A549 (cell line): ENCODE data around the gene TP73. TPM values are rescaled to one million over a fixed set of nuclear protein-coding genes. Genes with fewer than 3 reads are reported as not detected.

Source experiments
- ATAC-seq, 2 experiments: fragments of 200-7000 bp in 1 of 2; fragments of >200 bp in 1 of 2; cut with Nextera tagmentation in 1 of 2; cut with Tn5 transposase in 1 of 2; 3 replicates each; pipeline versions ENCODE4 v1.8.0 to v1.9.1; 2018 to 2020; ENCODE audit warnings: mild to moderate bottlenecking in 1 of 2, moderate library complexity in 1 of 2
- CTCF ChIA-PET: fragments of 300-600 bp; sonication (Branson Sonifier 250); formaldehyde crosslinking; extraction: SDS; loops from one replicate; lab custom pipeline; 2021; ENCODE audit warnings: antibody characterized with exemption, inconsistent platforms; lab: Yijun Ruan, JAX
- POLR2A ChIA-PET: fragments of 350-600 bp; formaldehyde crosslinking; extraction: SDS; loops from one replicate; lab custom pipeline; 2021; ENCODE audit warnings: antibody characterized with exemption, inconsistent platforms; lab: Yijun Ruan, JAX
- DNase-seq, 2 experiments: peaks; one replicate each; pipeline versions ENCODE4 v3.0.0 to v3.0.0-alpha.2; 2011 to 2016; ENCODE audit warnings: low read depth in 1 of 2, low spot score in 1 of 2
- FAIRE-seq: peaks from 2 replicates; lab custom pipeline; 2011; peaks lifted over from hg19 to GRCh38; lab: Jason Lieb, UNC
- H3K27ac ChIP-seq, 2 experiments: fragments of >200 bp; sonication (Bioruptor Twin); formaldehyde crosslinking; 3 replicates each; pipeline ENCODE4 v1.5.1; 2016 to 2017
- H3K4me1 ChIP-seq: fragments of >200 bp; sonication (Bioruptor Twin); formaldehyde crosslinking; 3 replicates; pipeline ENCODE4 v1.6.1; 2016
- H3K4me2 ChIP-seq: fragments of >200 bp; sonication (Bioruptor Twin); formaldehyde crosslinking; 3 replicates; pipeline ENCODE4 v1.6.1; 2016
- H3K4me3 ChIP-seq: fragments of >200 bp; sonication (Bioruptor Twin); formaldehyde crosslinking; 3 replicates; pipeline ENCODE4 v1.5.1; 2016
- H3K9me3 ChIP-seq: fragments of >200 bp; sonication (Bioruptor Twin); formaldehyde crosslinking; 3 replicates; pipeline ENCODE4 v1.6.1; 2016
- CBX2 ChIP-seq: fragments of 200-600 bp; sonication (generic); IDR thresholded peaks from 2 replicates; pipeline ENCODE4 v1.6.1; 2016; ENCODE audit warnings: low read depth, mild to moderate bottlenecking, borderline replicate concordance
- CHD4 ChIP-seq: fragments of 200-600 bp; sonication (generic); IDR thresholded peaks from 2 replicates; pipeline ENCODE4 v1.6.1; 2016; ENCODE audit warnings: antibody characterized with exemption, mild to moderate bottlenecking, borderline replicate concordance
- E2F6 ChIP-seq: IDR thresholded peaks from 2 replicates; pipeline ENCODE4 v1.6.1; 2012; ENCODE audit warnings: low read depth, borderline replicate concordance
- EHF ChIP-seq: fragments of 250-450 bp; sonication (Bioruptor Pico); IDR thresholded peaks from 2 replicates; pipeline ENCODE4 v1.5.0; 2020; ENCODE audit warnings: mild to moderate bottlenecking
- JUN ChIP-seq, 2 experiments: fragments of >200 bp; sonication (Bioruptor Twin); formaldehyde crosslinking; IDR thresholded peaks; 2 replicates in 1 of 2; 3 replicates in 1 of 2; pipeline ENCODE4 v1.6.1; 2016 to 2017
- JUNB ChIP-seq: fragments of >200 bp; sonication (Bioruptor Twin); formaldehyde crosslinking; IDR thresholded peaks from 2 replicates; pipeline ENCODE4 v1.6.1; 2016
- MAFK ChIP-seq: fragments of 450-650 bp; IDR thresholded peaks from 2 replicates; pipeline ENCODE4 v1.6.1; 2014; ENCODE audit not compliant: partially characterized antibody
- MAX ChIP-seq: IDR thresholded peaks from 2 replicates; pipeline ENCODE4 v1.6.1; 2012
- NFE2L2 ChIP-seq: fragments of 150-350 bp; conservative IDR thresholded peaks from 2 replicates; pipeline ENCODE4 v1.6.1; 2014; ENCODE audit warnings: low read length
- NPAS2 ChIP-seq: fragments of 250-450 bp; sonication (Bioruptor Pico); IDR thresholded peaks from 2 replicates; pipeline ENCODE4 v1.8.0; 2022; ENCODE audit warnings: mild to moderate bottlenecking, moderate library complexity, borderline replicate concordance
- PHF8 ChIP-seq: fragments of 200-600 bp; sonication (generic); IDR thresholded peaks from 2 replicates; pipeline ENCODE4 v1.6.1; 2016; ENCODE audit warnings: low read depth, mild to moderate bottlenecking, antibody characterized with exemption, moderate library complexity, borderline replicate concordance
- POLR2AphosphoS2 ChIP-seq: conservative IDR thresholded peaks from 2 replicates; pipeline ENCODE4 v1.6.1; 2012; ENCODE audit warnings: low read length, improper control_type of control experiment, inconsistent platforms
- RCOR1 ChIP-seq: fragments of 150-350 bp; IDR thresholded peaks from 2 replicates; pipeline ENCODE4 v1.6.1; 2014; ENCODE audit warnings: antibody characterized with exemption, low read length, low read depth
- REST ChIP-seq: fragments of 200-600 bp; sonication (generic); IDR thresholded peaks from 2 replicates; pipeline ENCODE4 v1.6.1; 2016; ENCODE audit warnings: antibody characterized with exemption, mild to moderate bottlenecking, moderate library complexity
- RFX5 ChIP-seq: fragments of 450-650 bp; IDR thresholded peaks from 2 replicates; pipeline ENCODE4 v1.7.1; 2014; ENCODE audit warnings: antibody characterized with exemption, mild to moderate bottlenecking, moderate library complexity
- TFCP2L1 ChIP-seq: fragments of 250-450 bp; sonication (Bioruptor Pico); IDR thresholded peaks from 2 replicates; pipeline ENCODE4 v1.5.0; 2021; ENCODE audit warnings: mild to moderate bottlenecking
- USF2 ChIP-seq: fragments of 450-650 bp; IDR thresholded peaks from 2 replicates; pipeline ENCODE4 v1.6.1; 2014; ENCODE audit warnings: antibody characterized with exemption
- WGBS: methylation state at CpG from one replicate; pipeline ENCODE4 v1.1.6; 2017; ENCODE audit errors: missing lambda C conversion rate; 5-methylcytosine and 5-hydroxymethylcytosine counted together
- polyA plus RNA-seq, 4 experiments: library from polyadenylated mRNA; depleted of rRNA in 3 of 4; stranded (reverse); fragments of >200 nt; fragmentation: RNase III in 1 of 4; extraction: RNeasy Plus Mini Kit Qiagen cat#74134 plus additional on column Dnase treatment in 1 of 4; gene quantifications; 2 replicates in 3 of 4; 3 replicates in 1 of 4; pipeline ENCODE4 v1.2.3, GENCODE V29; 2011 to 2017
- TF ChIP-seq, protein P1 (sequence below): fragments of 250-450 bp; sonication (Bioruptor Pico); IDR thresholded peaks from 2 replicates; pipeline ENCODE4 v1.5.0; 2020; ENCODE audit warnings: low read depth, mild to moderate bottlenecking, moderate library complexity
- TF ChIP-seq, protein P2 (sequence below): IDR thresholded peaks from 2 replicates; pipeline ENCODE4 v1.6.1; 2012
- TF ChIP-seq, protein P3 (sequence below): fragments of 150-350 bp; IDR thresholded peaks from 2 replicates; pipeline ENCODE4 v1.6.1; 2014; ENCODE audit warnings: low read depth, mild to moderate bottlenecking, low read length

TP73 gene
- polyA plus RNA-seq, 2 of the 4 experiments (the other 2 are of a cell fraction): 0.01 to 0.25 TPM

- ATAC-seq: no peak
- DNase-seq: no peak
- H3K4me3 ChIP-seq: no peak overlapping the region
- TF ChIP-seq PHF8 (no peak), NPAS2 (CRISPR knock-in tag) (no peak), MAFK (no peak), E2F6 (no peak), EHF (CRISPR knock-in tag) (no peak)
- TF ChIP-seq, all 56 proteins: peak for 0
- Histone ChIP-seq H3K27ac (no peak overlapping the region), H3K9me3 (no peaks in the 10 kb centered on the region), H3K4me1 (no peaks in the 10 kb centered on the region), H3K4me2 (no peak overlapping the region)
- ChIA-PET CTCF (interaction anchor here (0.6 kb wide), 1 partner anchor 37 kb away, joined by 3 read pairs; no protein-coding TSS in a partner anchor), POLR2A (no interaction called here)
- WGBS: 62% methylated on average over 14 of the region's 35 CpGs
- FAIRE-seq: no peak
Measured at GRCh38 chr1:3707298-3707938, 55.1 kb downstream of the TP73 start.

- ATAC-seq (no peak), FAIRE-seq (no peak), DNase-seq (no peak)
- POLR2A ChIA-PET: no interaction called here
- CTCF ChIA-PET: interaction anchor here (0.6 kb wide), 1 partner anchor 38 kb away, joined by 3 read pairs; no protein-coding TSS in a partner anchor
- TF ChIP-seq, protein P1, sequence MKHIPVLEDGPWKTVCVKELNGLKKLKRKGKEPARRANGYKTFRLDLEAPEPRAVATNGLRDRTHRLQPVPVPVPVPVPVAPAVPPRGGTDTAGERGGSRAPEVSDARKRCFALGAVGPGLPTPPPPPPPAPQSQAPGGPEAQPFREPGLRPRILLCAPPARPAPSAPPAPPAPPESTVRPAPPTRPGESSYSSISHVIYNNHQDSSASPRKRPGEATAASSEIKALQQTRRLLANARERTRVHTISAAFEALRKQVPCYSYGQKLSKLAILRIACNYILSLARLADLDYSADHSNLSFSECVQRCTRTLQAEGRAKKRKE (CRISPR knock-in tag): no peak
- TF ChIP-seq POLR2AphosphoS2 (no peak), JUN (IDR thresholded peaks at IDR 0.05) (no peak), USF2 (no peak), JUNB (no peak), MAFK (no peak), TFCP2L1 (CRISPR knock-in tag) (no peak), RCOR1 (no peak), EHF (CRISPR knock-in tag) (no peak), RFX5 (no peak), CBX2 (no peak)
- no peaks in the 10 kb centered on the region for H3K4me1 ChIP-seq
- H3K4me3 ChIP-seq: no peak overlapping the region
- no peak overlapping the region for H3K27ac ChIP-seq
- no peak overlapping the region for H3K4me2 ChIP-seq
- no peaks in the 10 kb centered on the region for H3K9me3 ChIP-seq
- no CpG with 5 or more reads among the region's 11 CpGs for WGBS
Measured at GRCh38 chr1:3707939-3708328, 55.6 kb downstream of the TP73 start.

GRCh38 chr1:3708791-3709190 is 56.5 kb downstream of the TP73 start:
- no peak overlapping the region for H3K4me2 ChIP-seq
- POLR2A ChIA-PET: no interaction called here
- no peak overlapping the region for H3K27ac ChIP-seq
- WGBS: 35% methylated on average over 4 of the region's 19 CpGs
- CTCF ChIA-PET: interaction anchor here (1.9 kb wide), 2 partner anchors 13 to 16 kb away, joined by 4 to 10 read pairs; no protein-coding TSS in a partner anchor
- ATAC-seq: no peak
- H3K4me3 ChIP-seq: no peak overlapping the region
- FAIRE-seq: no peak
- H3K9me3 ChIP-seq: no peaks in the 10 kb centered on the region
- H3K4me1 ChIP-seq: no peaks in the 10 kb centered on the region
- DNase-seq: no peak
- TF ChIP-seq E2F6 (no peak), CHD4 (no peak), EHF (CRISPR knock-in tag) (no peak), REST (no peak), RCOR1 (no peak), MAX (no peak), NFE2L2 (no peak)
- TF ChIP-seq, protein P2, sequence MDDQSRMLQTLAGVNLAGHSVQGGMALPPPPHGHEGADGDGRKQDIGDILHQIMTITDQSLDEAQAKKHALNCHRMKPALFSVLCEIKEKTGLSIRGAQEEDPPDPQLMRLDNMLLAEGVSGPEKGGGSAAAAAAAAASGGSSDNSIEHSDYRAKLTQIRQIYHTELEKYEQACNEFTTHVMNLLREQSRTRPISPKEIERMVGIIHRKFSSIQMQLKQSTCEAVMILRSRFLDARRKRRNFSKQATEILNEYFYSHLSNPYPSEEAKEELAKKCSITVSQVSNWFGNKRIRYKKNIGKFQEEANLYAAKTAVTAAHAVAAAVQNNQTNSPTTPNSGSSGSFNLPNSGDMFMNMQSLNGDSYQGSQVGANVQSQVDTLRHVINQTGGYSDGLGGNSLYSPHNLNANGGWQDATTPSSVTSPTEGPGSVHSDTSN: no peak
- TF ChIP-seq, protein P1 (CRISPR knock-in tag): no peak
- TF ChIP-seq, protein P3, sequence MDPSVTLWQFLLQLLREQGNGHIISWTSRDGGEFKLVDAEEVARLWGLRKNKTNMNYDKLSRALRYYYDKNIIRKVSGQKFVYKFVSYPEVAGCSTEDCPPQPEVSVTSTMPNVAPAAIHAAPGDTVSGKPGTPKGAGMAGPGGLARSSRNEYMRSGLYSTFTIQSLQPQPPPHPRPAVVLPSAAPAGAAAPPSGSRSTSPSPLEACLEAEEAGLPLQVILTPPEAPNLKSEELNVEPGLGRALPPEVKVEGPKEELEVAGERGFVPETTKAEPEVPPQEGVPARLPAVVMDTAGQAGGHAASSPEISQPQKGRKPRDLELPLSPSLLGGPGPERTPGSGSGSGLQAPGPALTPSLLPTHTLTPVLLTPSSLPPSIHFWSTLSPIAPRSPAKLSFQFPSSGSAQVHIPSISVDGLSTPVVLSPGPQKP: no peak
